Muscle of leg (tissue), 11 donors: ENCODE measurements around the gene RBM47. TPM values are rescaled to one million over a fixed set of nuclear protein-coding genes. Genes with fewer than 3 reads are reported as not detected.
"Not testable (repeated sequence)": the region's sequence is repeated elsewhere in the genome, so short reads cannot be mapped to it uniquely, and the experiment has no call there.

Source experiments
- DNase-seq: peaks from one replicate; pipeline ENCODE4 v3.0.0; 2013
- H3K27ac ChIP-seq: one replicate; pipeline ENCODE4 v1.5.1; 2013; ENCODE audit warnings: mild to moderate bottlenecking, low read length, control low read depth
- H3K27me3 ChIP-seq: one replicate; pipeline ENCODE4 v1.6.1; 2013; ENCODE audit warnings: low read length; ENCODE audit not compliant: control insufficient read depth, insufficient read depth
- H3K36me3 ChIP-seq: one replicate; pipeline ENCODE4 v1.6.1; 2013; ENCODE audit warnings: low read length; ENCODE audit not compliant: control insufficient read depth, insufficient read depth
- H3K4me1 ChIP-seq: one replicate; pipeline ENCODE4 v1.6.1; 2013; ENCODE audit warnings: low read length; ENCODE audit not compliant: control insufficient read depth, insufficient read depth
- H3K4me3 ChIP-seq: one replicate; pipeline ENCODE4 v1.5.1; 2013; ENCODE audit warnings: low read length, control low read depth
- H3K9me3 ChIP-seq: replicated peaks from 2 replicates; pipeline ENCODE4 v1.6.1; 2013; ENCODE audit warnings: low read depth, low read length; ENCODE audit not compliant: control insufficient read depth
- WGBS: methylation state at CpG from one replicate; pipeline ENCODE4 v1.1.5; 2013; ENCODE audit warnings: missing lambda C conversion rate; ENCODE audit not compliant: insufficient coverage; 5-methylcytosine and 5-hydroxymethylcytosine counted together
- polyA plus RNA-seq, 8 donors: library from polyadenylated mRNA; unstranded; fragments of 120-200 nt; gene quantifications; one replicate each; pipeline versions ENCODE4 v1.2.1 to v1.2.3, GENCODE V29; 2013; ENCODE audit warnings: inconsistent platforms in 1 of 8, low replicate concordance in 1 of 8; ENCODE audit not compliant: insufficient read length in 8 of 8, insufficient read depth in 1 of 8
- total RNA-seq: library from RNA; stranded (reverse); fragments of 120-200 nt; gene quantifications from one replicate; pipeline ENCODE4 v1.2.4, GENCODE V29; 2013

Gene RBM47
- total and polyA plus RNA-seq, 9 donors: 1.2 to 6.3 (median 2.0) TPM

GRCh38 chr4:40651280-40651679, 21.6 kb upstream of the RBM47 start:
- Histone ChIP-seq H3K9me3 (no peaks in the 10 kb centered on the region), H3K36me3 (no peaks in the 10 kb centered on the region), H3K4me1 (no peaks in the 10 kb centered on the region), H3K27ac (no peak overlapping the region), H3K4me3 (no peak overlapping the region), H3K27me3 (no peaks in the 10 kb centered on the region)
- 20% methylated on average over 1 of the region's 2 CpGs for WGBS
- DNase-seq: no peak

- H3K9me3 ChIP-seq: no peaks in the 10 kb centered on the region
- H3K4me1 ChIP-seq: no peaks in the 10 kb centered on the region
- H3K4me3 ChIP-seq: no peak overlapping the region
- H3K27me3 ChIP-seq: no peaks in the 10 kb centered on the region
- no CpG with 5 or more reads among the region's 6 CpGs for WGBS
- no peak for DNase-seq
- H3K27ac ChIP-seq: no peak overlapping the region
- no peaks in the 10 kb centered on the region for H3K36me3 ChIP-seq
Measured at GRCh38 chr4:40649321-40649720, 19.7 kb upstream of the RBM47 start.

DNA sequence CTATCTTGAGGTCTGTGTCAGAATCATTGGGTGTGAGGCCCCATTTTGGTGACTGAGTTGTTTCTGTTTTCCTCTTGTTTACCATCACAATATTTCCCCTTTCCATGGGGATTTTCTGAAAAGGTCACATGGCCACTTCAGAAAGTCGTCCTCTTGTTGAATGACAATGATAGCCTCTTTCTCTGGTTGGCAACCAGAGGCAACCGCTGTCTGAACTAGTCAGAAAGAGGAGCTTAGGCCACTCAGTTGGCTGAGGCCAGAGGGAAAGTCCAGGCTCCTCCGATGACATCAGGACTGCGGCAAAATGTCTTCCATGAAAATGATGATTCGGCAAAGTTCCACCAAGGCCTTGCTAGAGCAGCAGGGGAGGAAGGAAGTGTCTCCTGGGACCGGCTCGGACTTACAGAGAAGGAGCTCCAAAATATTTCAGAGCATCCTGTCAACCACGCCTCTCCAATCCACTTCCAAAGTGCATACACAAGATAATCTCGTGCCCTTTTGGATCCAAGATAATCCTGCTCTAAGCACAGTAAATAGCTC, 19.1 kb upstream of the RBM47 start:
- Histone ChIP-seq H3K9me3 (no peaks in the 10 kb centered on the region), H3K27ac (no peak overlapping the region), H3K4me3 (no peak overlapping the region), H3K4me1 (no peaks in the 10 kb centered on the region), H3K36me3 (no peaks in the 10 kb centered on the region), H3K27me3 (no peaks in the 10 kb centered on the region)
- 77% methylated on average over 5 of the region's 9 CpGs for WGBS
- peak; percentile 38 for DNase-seq

GRCh38 chr4:40648131-40648530, 18.5 kb upstream of the RBM47 start:
- Histone ChIP-seq H3K9me3 (no peaks in the 10 kb centered on the region), H3K27ac (no peak overlapping the region), H3K4me3 (no peak overlapping the region), H3K4me1 (no peaks in the 10 kb centered on the region), H3K36me3 (no peaks in the 10 kb centered on the region), H3K27me3 (no peaks in the 10 kb centered on the region)
- DNase-seq: no peak

DNA sequence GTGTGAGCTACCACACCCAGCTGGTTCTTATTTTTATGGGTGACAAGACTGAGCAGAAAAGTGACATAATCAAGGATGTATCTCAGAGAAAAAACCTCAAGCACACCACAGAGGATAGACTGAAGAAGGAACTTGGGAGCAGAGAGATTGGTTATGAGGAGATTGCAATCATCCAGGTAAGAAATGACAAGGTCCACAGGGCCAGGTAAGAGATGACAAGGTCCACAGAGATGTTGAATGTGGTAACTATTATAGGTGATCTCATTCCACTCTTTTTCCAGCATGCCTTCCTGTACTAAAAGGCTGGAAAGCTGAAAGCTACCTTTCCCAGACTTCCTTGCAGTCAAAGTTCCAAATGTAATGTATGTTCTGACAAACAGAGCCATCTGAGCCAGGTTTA, 15.9 kb upstream of the RBM47 start:
- H3K4me3 ChIP-seq: no peak overlapping the region
- DNase-seq: no peak
- no peaks in the 10 kb centered on the region for H3K9me3 ChIP-seq
- no peaks in the 10 kb centered on the region for H3K4me1 ChIP-seq
- H3K36me3 ChIP-seq: no peaks in the 10 kb centered on the region
- no peak overlapping the region for H3K27ac ChIP-seq
- H3K27me3 ChIP-seq: no peaks in the 10 kb centered on the region

- no peaks in the 10 kb centered on the region for H3K9me3 ChIP-seq
- WGBS: 65% methylated on average over 5 of the region's 5 CpGs
- no peak for DNase-seq
- H3K27ac ChIP-seq: no peak overlapping the region
- H3K27me3 ChIP-seq: peaks cover 25% of the 10 kb centered on the region
- no peak overlapping the region for H3K4me3 ChIP-seq
- peaks cover 3% of the 10 kb centered on the region for H3K4me1 ChIP-seq
- no peaks in the 10 kb centered on the region for H3K36me3 ChIP-seq
Measured at GRCh38 chr4:40632080-40632479, 2.4 kb upstream of the RBM47 start.

DNA sequence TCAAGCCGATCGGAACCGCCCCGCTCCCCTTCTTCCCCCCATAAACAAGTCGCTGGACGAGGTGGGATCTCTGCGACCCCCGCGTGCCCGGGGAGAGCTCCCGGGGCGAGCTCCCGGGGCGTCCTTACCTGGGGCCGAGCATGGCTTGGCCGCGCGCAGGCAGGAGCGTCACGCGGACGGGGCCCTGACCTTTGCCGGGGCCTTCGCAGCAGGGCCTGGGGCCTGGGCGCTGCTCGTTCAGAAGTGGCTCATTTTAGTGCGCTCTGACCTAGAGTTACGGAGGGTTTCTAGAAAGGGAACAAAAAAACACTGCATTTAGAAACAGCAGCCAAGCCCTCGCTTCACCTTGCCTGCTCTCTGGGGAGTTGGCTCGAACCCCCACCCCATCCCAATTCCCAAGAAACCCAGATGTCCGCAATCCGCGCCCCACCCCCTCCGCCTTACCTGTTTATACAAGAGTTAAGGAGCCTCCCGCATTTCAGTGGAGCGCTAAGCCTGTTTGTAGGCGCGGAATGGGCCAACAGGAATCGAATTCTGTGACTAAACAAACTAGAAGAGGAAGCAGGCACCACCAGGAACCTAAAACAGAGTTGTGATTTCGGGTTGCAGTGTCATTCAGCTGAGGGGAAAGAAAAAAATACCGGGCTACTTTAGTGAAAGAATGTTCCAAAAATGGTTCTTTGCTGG, 814 bp upstream of the RBM47 start:
- 26% methylated on average over 34 of the region's 41 CpGs for WGBS
- Histone ChIP-seq H3K27ac (peak overlapping the region; percentile 32), H3K9me3 (no peaks in the 10 kb centered on the region), H3K4me3 (peak overlapping the region; percentile 46), H3K36me3 (no peaks in the 10 kb centered on the region), H3K4me1 (peaks cover 3% of the 10 kb centered on the region), H3K27me3 (peaks cover 31% of the 10 kb centered on the region)
- peak; percentile 49 for DNase-seq

DNA sequence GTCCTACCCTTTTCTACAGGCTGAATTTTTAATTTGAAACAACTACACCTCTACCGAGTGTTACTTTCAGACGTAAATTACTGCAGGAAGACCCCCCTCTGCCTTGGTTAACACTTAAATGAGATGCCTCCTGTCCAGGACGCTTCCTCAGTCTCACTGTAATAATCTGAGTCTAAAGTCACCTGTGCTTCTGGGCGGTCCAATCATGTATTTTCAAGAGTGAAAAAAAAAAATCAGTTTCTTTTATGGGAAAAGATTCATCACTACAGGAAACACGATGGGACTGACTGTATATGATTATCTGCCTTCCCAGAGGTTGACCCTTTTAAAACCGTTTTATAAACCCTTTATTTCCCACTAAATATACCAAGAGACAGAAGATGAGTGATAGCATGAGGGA, 776 bp downstream of the RBM47 start:
- Histone ChIP-seq H3K36me3 (no peaks in the 10 kb centered on the region), H3K9me3 (no peaks in the 10 kb centered on the region), H3K4me3 (peak overlapping the region; percentile 46), H3K27me3 (peaks cover 31% of the 10 kb centered on the region), H3K4me1 (peaks cover 3% of the 10 kb centered on the region), H3K27ac (peak overlapping the region; percentile 54)
- DNase-seq: no peak
- no CpG with 5 or more reads among the region's 6 CpGs for WGBS

GRCh38 chr4:40628407-40628806, 1.3 kb downstream of the RBM47 start:
- peaks cover 31% of the 10 kb centered on the region for H3K27me3 ChIP-seq
- not testable (repeated sequence) for DNase-seq, H3K27ac ChIP-seq, H3K4me1 ChIP-seq, H3K36me3 ChIP-seq, H3K9me3 ChIP-seq
- H3K4me3 ChIP-seq: peak overlapping the region; percentile 10
- WGBS: 52% methylated on average over 3 of the region's 6 CpGs

GRCh38 chr4:40627540-40627939, 2.1 kb downstream of the RBM47 start:
- no peak for DNase-seq
- Histone ChIP-seq H3K4me1 (peaks cover 3% of the 10 kb centered on the region), H3K4me3 (no peak overlapping the region), H3K9me3 (no peaks in the 10 kb centered on the region), H3K36me3 (no peaks in the 10 kb centered on the region), H3K27me3 (peaks cover 31% of the 10 kb centered on the region), H3K27ac (no peak overlapping the region)
- no CpG with 5 or more reads among the region's 1 CpG for WGBS
